Omental fat pad (tissue), 4 donors: ENCODE data around the gene COL4A2. TPM values are rescaled to one million over a fixed set of nuclear protein-coding genes. Genes with fewer than 3 reads are reported as not detected.

Source experiments
- ATAC-seq: fragments of 150-250 bp; one replicate; pipeline ENCODE4 v1.9.1; 2016; ENCODE audit warnings: mild to moderate bottlenecking, moderate library complexity; ENCODE audit not compliant: low FRiP score
- DNase-seq: peaks from one replicate; pipeline ENCODE4 v3.0.0-alpha.2; 2019; ENCODE audit warnings: low spot score
- total RNA-seq, 4 donors: library from RNA; depleted of rRNA; stranded (reverse); fragments of >200 nt; gene quantifications; one replicate each; pipeline ENCODE4 v1.1.0, GENCODE V29; 2016
- TF ChIP-seq, protein P1 (sequence below), 3 donors: fragments of 450-650 bp; IDR thresholded peaks; one replicate each; pipeline ENCODE4 v1.5.1; 2016 to 2017; ENCODE audit warnings: antibody characterized with exemption in 3 of 3, mild to moderate bottlenecking in 3 of 3, moderate library complexity in 2 of 3

Gene COL4A2
- total RNA-seq, 4 donors from 2014 or later = 380 to 788 (median 684) TPM

DNA sequence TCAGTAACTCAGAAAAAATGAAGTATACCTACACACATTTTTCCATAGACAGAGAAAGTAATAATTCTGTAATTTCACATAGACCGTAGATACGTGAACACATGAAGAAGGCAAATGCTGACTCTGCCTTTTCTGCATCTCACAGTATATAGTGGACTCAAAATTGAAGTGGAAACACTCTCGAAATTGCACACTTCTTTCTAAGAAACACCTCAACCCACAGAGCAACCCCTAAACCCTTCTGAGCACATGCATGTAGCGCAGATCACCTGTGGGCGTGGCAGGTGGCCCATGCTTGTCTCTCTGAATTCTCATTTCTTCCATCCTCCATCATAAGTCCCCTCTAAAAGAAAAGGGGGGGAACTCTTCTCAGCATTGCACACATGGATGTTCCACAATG is 34.9 kb upstream of the COL4A2 start:
- DNase-seq (no peak), ATAC-seq (no peak)
- TF ChIP-seq, protein P1, sequence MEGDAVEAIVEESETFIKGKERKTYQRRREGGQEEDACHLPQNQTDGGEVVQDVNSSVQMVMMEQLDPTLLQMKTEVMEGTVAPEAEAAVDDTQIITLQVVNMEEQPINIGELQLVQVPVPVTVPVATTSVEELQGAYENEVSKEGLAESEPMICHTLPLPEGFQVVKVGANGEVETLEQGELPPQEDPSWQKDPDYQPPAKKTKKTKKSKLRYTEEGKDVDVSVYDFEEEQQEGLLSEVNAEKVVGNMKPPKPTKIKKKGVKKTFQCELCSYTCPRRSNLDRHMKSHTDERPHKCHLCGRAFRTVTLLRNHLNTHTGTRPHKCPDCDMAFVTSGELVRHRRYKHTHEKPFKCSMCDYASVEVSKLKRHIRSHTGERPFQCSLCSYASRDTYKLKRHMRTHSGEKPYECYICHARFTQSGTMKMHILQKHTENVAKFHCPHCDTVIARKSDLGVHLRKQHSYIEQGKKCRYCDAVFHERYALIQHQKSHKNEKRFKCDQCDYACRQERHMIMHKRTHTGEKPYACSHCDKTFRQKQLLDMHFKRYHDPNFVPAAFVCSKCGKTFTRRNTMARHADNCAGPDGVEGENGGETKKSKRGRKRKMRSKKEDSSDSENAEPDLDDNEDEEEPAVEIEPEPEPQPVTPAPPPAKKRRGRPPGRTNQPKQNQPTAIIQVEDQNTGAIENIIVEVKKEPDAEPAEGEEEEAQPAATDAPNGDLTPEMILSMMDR (IDR thresholded peaks at IDR 0.05) = no peak

DNA sequence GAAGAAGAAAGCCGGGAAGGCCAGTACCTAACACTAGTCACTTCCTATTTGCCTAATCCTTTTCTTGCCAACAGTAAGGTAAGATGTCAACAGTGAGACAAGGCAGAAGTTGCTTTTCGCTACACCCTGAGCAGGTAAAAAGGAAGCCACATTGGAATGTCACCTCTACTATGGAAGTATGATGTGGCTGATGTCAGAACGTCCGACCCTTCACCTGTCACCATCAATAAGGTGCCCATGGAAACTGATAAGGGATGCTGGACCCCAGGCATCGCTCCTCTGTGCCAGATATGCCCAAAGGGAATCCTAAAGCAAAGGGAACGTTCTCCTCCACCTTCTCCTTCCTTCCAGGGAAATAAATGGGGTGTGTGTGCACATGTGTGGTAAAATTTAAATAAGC is 34.4 kb upstream of the COL4A2 start:
- TF ChIP-seq, protein P1 (IDR thresholded peaks at IDR 0.05) = no peak
- ATAC-seq = no peak

DNA sequence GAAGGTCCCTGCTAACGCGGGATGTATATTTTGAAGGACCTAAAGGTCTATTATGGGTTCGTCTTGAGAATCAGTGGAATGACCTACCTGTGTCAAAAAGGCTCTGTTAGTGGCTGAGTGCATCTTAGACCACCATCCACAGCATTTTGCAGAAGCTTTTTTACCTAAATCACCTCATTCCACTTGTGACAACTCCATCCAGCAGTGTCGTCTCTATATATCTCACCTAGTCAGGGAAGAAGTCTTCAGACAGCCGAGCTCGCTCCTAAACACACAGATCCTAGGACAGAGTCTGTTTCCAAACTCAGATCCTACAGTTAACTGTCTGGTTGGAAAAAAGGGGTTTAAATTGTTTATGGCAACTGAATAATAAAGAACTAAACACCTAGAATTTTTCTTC is 33.8 kb upstream of the COL4A2 start:
- ATAC-seq = no peak
- no peak for DNase-seq
- TF ChIP-seq, protein P1 (IDR thresholded peaks at IDR 0.05) = no peak

More for the DNA sequence above, 34.4 kb upstream of the COL4A2 start:
- no peak for DNase-seq

- ATAC-seq (no peak), DNase-seq (no peak)
- TF ChIP-seq, protein P1 (IDR thresholded peaks at IDR 0.05) = no peak
Observed at GRCh38 chr13:110274687-110275086, 32.4 kb upstream of the COL4A2 start.

- DNase-seq (no peak), ATAC-seq (no peak)
- TF ChIP-seq, protein P1 (IDR thresholded peaks at IDR 0.05) = no peak
Observed at GRCh38 chr13:110275931-110276552, 31.0 kb upstream of the COL4A2 start.

- ATAC-seq (no peak), DNase-seq (no peak)
- TF ChIP-seq, protein P1 (IDR thresholded peaks at IDR 0.05) = no peak
Observed at GRCh38 chr13:110276553-110276950, 30.5 kb upstream of the COL4A2 start.

- no peak for DNase-seq
- TF ChIP-seq, protein P1 (IDR thresholded peaks at IDR 0.05) = no peak
- peak; percentile 70 for ATAC-seq
Observed at GRCh38 chr13:110277357-110277975, 29.6 kb upstream of the COL4A2 start.
